GM21367 (cell line): ENCODE results near the gene TRAF3IP1.
A peak's percentile ranks its signal among the peaks of the same experiment; 100 is the strongest.

Source experiments
- ATAC-seq: cut with Tn5 transposase; IDR thresholded peaks from one replicate; pipeline ENCODE4 v1.9.1; 2021; ENCODE audit not compliant: unreplicated experiment

TRAF3IP1 gene

GRCh38 chr2:238287737-238288649 is 32.3 kb upstream of the TRAF3IP1 start, which contains the start of gene PER2:
TSS of gene PER2 (minus strand) at chr2:238288610. CDS start at chr2:238277936, 10,674 bp downstream.
- ATAC-seq, result peak; percentile 28

- ATAC-seq, result peak; percentile 89
Observed at GRCh38 chr2:238288650-238289573, 31.4 kb upstream of the TRAF3IP1 start.

- ATAC-seq, result no peak
Observed at GRCh38 chr2:238289574-238289973, 30.7 kb upstream of the TRAF3IP1 start.

GRCh38 chr2:238290091-238290509 is 30.2 kb upstream of the TRAF3IP1 start:
- ATAC-seq, result no peak

- ATAC-seq, result no peak
Observed at GRCh38 chr2:238290715-238291549, 29.4 kb upstream of the TRAF3IP1 start.

- no peak for ATAC-seq
Observed at GRCh38 chr2:238291550-238292281, 28.6 kb upstream of the TRAF3IP1 start.

GRCh38 chr2:238294046-238294392 is 26.3 kb upstream of the TRAF3IP1 start:
- no peak for ATAC-seq

GRCh38 chr2:238294393-238295143 is 25.8 kb upstream of the TRAF3IP1 start:
- ATAC-seq, result no peak

GRCh38 chr2:238295144-238296112 is 24.9 kb upstream of the TRAF3IP1 start:
- ATAC-seq, result no peak

GRCh38 chr2:238296638-238297457 is 23.5 kb upstream of the TRAF3IP1 start:
- no peak for ATAC-seq

GRCh38 chr2:238299803-238300202 is 20.5 kb upstream of the TRAF3IP1 start:
- no peak for ATAC-seq

GRCh38 chr2:238302087-238302486 is 18.2 kb upstream of the TRAF3IP1 start:
- no peak for ATAC-seq

- no peak for ATAC-seq
Observed at GRCh38 chr2:238302751-238303150, 17.6 kb upstream of the TRAF3IP1 start.

GRCh38 chr2:238304116-238304515 is 16.2 kb upstream of the TRAF3IP1 start:
- ATAC-seq, result no peak

GRCh38 chr2:238305092-238305862 is 15.0 kb upstream of the TRAF3IP1 start:
- ATAC-seq, result no peak

GRCh38 chr2:238305965-238306671 is 14.2 kb upstream of the TRAF3IP1 start:
- ATAC-seq, result no peak
